GM18520 (cell line): ENCODE measurements around the gene UNC5CL.
"Not testable (repeated sequence)": the region's sequence is repeated elsewhere in the genome, so short reads cannot be mapped to it uniquely, and the experiment has no call there.

ENCODE experiments used
- ATAC-seq: cut with Tn5 transposase; IDR thresholded peaks from one replicate; pipeline ENCODE4 v1.9.1; 2021; ENCODE audit not compliant: unreplicated experiment

UNC5CL gene

DNA sequence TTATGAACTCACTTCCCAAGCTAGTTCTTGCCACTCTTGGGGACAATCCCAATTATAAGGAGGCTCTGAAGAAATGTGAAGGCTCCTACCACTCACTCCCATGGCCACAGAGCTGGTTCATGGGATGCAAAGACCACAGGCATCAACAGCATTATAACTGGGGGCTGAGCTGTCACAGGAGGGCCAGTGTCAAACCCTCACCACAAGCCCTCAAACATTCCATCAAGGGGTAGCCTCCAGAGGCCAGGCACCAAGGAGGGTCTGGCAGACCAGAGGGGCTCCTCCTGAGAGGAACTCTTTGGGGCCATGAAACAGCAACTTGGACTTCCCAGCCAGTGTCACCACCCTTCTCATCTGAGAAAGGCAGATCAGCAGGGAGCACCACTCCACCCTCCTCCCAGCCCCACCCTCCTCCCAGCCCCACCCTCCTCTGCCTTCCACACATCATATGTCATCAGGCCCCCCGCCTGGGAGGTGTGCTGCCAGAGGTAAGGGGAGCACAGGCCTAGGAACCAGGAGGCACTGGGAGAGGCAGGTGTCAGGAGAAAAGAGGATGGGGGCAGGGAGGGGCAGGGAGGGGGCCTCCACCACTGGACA lies 2.0 kb upstream of the UNC5CL start:
- ATAC-seq, result no peak

DNA sequence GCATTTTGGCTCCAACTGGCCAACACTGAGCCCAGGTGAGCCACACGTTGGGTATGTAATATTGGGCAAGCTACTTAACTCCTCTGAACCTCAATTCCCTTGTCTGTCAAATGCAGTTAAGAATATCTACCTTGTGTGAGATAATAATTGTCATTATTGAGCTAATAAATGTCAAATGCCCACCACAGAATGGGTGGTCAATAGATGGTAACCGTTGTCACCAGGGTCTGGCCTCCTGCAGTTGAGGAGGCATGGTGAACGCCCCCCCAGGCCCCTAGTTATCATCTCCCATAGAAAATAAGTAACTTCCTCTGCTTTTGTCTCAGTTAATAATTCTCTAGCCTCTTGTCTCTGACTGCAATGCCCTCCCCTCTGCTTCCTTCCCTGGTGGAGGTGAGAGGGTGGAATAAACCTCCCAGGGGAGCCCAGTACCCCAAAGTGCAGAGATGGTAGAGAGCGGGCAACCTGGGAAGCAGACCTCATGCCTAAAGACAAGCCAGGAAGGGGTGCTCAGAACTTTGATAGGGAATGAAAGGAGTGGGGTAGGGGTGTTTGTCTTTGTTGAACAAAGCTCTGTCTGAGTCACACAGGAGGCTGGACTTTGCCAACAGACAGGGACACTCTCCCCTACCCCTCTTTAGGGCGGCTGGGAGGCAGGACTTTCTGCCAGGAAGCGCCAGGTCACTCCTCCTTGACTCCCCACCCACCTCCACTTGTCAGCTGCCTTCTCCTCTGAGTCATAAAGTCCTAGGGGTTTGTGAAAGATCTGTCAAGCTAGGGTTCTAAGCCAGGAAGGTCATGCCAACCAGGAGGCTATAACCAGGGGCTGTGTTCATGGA lies 1.3 kb upstream of the UNC5CL start:
- ATAC-seq, result no peak

DNA sequence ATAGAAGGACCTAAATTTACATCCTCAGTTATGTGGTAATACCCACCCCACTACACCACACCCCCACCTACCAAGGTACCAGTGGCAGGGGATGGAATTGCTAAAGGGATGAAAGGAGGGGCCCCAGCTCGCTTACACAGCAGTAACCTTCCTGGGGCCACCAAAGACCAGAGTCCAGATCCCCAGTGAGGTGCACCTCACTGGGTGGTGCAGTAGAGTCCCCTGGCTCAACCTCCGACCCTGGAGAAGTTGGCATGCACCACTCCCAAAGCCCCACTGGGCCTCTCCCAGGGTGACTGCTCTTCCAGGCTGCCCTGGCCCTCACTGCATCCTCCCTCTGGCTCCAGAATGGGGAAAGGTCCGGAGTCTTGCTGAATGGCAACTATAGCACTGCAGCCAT lies 816 bp downstream of the UNC5CL start:
- ATAC-seq, result no peak

DNA sequence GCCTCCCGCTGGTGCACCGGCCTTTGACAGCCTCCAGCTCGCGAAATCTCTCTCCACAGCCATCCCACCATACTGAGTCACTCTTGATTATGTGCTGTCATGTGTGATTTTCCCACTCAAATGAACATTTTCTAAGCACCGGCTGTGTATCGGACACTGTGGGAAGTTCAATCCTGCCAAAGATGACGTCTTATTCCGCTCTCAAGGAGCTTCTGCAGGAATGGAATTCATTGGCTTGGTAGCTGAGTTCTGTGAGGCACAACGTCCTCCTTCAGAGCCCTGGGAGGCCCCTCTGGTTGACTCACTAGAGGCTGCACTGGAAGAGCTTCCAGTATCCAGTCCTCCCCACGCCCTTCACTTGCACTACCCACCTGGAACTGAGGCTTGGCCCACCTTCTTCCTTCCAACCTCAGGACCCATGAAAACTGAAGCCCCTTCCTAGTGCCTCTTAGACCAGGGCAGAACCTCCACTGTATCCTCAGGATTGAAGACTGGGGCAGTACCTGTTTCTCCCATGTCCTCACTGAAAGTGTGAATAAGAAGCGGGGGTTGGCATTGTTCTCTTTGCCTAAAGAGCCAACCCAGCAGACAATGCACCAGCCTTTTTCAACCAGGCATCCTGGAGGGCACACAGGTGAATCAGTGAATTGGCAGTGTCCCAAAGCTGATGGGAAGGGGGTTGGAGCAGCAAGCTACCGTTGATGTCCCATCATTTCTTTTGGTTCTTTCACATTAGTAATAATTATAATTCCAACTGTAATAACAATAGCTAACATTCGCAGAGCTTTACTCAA lies 1.7 kb downstream of the UNC5CL start:
- ATAC-seq, result no peak

DNA sequence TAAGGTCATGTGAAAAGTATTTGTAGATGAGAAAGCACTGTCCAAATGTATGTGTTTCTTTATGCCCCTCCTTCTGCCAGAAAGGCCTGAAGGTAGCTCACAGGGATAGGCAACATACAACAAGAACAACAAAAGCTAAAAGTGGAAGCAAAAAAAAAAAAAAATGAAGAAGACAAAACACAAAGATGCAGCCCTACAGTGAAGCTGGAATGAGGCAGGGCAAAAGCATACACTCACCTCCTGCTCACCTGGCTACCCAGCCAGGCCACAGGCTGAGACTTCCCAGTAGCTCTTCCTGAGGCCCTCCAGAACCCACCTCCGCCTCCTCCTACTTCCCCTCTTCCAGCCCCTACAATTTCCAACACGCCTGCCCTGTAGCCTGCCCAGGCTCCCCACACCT lies 2.4 kb downstream of the UNC5CL start:
- no peak for ATAC-seq

DNA sequence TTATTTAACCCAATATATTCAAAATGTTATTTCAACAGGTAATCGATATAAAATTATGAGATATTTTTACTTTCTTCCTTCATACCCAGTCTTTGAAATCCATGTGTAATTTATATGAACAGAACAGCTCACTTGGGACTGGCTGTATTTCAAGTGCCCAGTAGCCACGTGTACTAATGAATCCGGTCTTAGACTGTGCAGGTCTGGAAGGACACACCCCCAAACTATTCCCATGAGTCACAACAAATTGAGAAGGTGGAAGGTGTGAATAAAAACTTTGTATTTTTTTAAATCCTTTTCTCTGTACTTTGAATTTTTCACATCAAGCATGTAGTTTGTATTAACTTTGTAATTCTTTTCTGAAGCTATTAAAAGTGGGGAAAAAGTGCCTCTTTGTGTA lies 2.8 kb downstream of the UNC5CL start:
- no peak for ATAC-seq

DNA sequence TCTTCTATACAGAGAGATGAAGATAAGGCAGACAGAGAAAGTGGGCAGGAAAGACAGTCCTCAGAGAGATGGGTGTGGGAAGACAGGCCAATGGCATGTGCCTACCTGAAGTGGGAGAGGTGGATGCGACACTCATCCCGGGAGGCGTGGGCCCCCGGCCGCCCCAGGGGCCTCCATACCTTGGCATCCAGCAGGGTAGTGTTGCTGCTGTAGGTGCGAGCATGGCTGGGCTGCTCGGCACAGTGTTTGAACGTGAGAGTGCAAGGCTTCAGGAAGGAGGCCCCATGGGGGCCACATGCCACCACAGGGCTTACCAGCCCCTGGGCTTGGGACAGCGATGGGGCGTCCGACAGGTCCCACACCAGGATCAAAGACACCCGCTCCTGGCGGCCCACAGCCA lies 5.2 kb downstream of the UNC5CL start:
- ATAC-seq, result no peak

DNA sequence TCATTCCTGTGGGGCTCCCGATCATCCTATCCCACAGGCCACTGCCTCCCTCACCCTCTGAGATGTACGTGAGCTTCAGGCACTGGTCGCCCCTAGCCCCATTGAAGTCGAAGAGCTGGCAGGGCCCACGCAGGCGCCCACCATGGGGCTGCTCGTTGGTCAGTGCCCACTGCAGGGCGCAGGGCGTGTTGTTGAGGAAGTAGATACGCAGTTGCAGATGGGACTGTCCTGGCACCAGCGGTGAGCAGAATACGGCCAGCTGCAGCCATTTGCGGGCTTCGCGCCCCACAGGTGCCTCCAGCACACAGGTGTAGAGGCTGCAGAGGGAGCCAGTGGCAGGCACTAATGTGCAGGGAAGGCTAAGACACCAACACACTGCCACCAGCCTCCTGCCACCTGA lies 6.2 kb downstream of the UNC5CL start:
- ATAC-seq, result no peak

DNA sequence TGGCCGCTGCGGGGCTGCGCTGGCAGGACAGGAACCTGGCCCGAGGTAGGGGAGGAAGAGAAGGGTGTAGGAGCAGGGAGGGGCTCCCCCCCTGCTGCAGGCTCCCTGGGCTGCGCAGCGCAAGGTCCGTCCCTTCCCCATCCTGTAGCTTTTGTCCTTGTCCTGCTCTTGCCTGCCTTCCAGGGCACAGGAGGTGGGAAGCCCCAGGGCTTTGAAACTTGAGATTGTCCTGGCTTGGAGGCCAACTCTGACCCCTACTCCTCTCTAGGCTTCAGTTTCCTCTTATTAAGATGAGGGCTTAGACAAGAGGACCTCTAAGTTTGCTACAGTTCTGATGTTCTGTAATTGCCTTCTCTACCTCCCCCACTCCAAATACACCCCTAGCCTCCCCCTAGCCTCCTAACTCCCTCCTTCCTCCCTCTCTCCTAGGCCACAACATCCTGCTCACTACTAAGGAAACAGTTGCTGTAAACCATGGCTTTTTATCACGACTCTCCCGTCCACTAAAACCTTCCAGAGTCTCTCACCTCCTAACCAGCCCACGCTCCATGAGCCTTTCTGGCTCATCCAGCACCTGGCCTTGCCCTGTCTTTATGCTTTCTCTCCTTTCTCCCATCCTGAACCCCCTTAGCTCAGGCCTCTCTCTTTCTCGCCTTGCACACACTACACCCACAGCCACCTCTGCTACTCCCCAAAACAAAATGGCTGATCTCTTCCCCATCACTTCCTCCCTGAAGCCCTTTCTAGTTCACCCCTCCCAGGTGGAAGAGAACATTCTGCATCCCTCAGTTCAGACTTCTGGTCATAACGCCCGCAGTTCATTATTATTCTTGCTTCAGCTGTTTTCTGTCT lies 10.2 kb downstream of the UNC5CL start:
- no peak for ATAC-seq

DNA sequence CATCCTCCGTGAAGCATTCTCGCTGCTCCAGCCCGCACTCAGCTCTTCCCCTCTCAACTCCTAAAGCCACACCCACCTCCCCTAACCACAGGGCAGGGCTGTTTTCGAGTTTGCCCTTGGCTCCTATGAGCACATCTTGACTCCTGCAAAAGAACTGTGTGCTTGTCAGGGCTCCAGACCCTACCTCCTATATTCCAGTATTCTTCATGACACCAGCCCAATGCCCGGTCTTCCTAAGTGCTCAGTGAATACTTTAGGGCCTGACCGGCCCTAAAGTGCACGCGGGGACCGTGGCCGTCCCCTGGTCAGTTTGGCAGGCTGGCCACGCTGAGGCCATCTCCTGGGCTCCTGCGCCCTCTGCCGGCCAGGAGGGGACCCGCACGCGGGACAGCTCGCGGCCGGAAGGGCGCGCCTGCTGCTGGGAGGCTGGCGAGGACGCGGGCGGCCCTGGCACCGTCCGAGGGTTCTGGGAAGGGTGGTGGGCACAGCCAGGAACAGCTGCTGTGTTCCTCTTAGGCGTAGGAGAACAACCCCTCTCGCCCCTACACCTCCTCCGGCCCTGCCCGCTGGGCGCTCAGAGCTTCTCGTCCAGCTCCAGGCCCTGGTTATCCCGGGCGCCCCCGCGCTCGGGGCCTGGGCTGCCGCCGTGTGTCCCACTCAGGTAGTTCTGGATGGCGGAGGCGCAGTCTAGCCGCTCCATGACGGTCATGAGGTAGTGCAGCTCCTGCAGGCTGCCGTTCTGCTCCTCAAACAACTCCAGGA lies 11.0 kb downstream of the UNC5CL start:
- ATAC-seq, result no peak

DNA sequence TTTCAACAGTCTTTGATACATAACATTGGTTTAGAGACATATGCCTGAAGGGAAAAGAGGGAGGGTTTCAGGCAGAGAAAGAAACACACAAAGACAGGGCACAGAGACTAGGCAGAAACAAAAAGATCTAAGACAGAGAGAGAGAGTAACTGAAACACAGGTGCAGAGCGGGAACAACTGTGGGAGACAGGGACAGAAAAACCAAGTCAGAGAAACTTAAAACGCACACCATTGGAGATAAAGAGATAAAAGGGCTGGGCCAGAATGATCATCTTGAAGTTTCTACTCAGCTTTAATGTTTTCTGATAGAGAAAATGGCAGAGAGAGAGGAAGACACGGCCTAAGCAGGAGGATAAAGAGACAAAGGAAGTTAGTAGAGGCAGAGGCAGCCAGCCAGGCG lies 11.8 kb downstream of the UNC5CL start:
- ATAC-seq, result no peak

DNA sequence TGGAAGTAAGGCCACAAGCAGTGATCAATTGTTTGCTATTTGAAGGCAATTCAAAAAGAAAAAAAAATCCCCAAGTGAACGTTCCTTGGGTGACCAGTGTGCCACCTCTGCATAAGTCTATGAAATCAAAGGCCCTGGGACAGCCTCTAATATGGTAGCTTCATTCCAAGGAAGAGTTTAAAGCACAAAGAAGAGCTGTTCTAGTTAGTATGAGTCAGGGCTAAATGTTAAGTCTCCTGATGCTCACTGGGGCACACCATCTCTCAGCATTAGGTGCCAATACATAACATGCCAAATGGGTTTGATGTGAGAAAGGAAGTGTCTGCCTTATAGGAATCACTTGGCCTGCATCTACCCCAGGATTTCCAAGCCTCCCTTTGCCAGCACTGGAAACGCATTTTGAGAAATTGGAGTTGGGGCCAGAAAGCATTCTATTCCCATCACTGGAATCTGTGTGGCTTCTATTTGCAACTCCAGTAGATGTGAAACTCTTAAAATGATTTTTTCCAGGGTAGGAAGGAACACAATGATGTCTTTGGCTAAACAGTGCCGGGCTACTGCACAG lies 13.0 kb downstream of the UNC5CL start:
- ATAC-seq, result no peak

DNA sequence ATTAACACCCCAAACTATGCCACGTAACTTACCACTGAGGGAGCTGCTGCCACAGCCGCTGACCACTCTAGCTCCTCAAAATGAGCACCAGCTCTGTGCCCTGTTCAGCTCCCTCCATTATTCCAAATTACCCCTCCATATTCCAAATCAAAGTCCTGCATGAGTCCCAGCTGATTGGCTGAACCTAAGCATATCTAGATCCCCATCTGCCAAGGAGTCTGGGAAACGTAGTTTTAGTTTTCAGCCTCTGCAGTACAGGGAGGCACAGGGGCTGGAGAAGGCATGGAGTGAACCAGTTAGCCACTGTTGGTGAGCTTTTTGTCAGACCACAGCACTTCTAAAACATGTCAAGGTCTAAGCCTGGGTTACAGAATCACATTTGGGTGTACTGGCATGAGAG lies 15.9 kb downstream of the UNC5CL start:
- no peak for ATAC-seq

DNA sequence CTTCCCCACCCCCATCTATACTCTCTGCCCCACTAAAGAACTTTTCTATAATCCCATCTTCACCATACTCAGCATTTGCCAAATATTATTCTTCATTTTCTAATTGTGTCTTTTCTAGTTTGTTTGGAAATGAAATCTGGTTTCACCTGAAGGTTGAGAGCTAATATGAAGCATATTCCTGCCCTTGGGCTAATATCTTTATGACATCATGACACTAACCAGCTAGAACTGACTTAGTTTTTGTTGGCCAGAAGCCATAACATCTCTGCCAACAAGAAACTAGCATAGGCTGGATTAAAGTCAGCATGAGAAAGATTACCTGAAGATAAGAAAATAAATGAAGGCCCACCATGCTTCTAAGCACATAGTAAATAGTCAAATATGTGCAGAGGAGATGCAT lies 16.7 kb downstream of the UNC5CL start:
- ATAC-seq, result no peak

DNA sequence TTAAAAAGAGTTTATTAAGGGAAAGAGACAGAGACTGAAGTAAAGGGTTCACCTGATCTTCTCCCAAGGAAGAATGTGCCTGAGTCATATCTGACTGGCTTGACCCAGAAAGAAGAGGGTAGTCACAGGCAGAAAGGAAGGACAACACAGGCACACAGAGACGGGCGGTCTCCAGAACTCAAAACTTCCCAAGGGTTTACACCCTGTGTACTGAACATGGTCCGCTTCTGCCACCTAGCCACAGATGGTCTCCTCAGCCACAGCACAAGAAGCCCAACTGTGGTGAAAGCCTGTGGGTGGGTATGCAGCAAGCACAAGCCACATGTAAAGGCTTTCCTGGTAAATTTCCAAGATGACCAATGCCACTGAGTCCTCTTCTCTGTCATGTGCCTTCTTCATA lies 17.2 kb downstream of the UNC5CL start:
- no peak for ATAC-seq

DNA sequence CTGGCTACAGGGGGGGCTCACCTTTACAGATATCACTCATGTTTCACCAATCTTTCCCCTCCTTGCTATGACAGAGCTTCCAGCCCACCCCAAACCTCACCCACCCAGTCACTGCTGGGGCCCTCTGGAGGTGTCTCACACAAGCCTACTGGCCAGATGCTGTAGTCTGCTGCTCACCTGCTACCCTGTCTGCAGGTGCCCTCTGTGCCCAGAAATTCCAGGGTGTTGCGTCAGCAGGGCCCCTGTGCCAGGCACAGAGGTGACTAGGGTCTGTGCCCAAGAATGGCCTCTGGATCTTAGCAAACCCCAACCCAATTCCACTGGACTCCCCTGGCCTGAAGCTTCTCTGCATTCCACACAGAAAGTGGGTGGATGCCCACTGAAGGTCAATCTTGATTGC lies 21.4 kb downstream of the UNC5CL start:
- no peak for ATAC-seq

DNA sequence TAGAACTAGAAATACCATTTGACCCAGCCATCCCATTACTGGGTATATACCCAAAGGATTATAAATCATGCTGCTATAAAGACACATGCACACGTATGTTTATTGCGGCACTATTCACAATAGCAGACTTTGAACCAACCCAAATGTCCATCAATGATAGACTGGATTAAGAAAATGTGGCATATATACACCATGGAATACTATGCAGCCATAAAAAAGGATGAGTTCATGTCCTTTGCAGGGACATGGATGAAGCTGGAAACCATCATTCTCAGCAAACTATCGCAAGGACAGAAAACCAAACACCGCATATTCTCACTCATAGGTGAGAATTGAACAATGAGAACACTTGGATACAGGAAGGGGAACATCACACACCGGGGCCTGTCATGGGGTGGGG lies 23.2 kb downstream of the UNC5CL start:
- not testable (repeated sequence) for ATAC-seq

DNA sequence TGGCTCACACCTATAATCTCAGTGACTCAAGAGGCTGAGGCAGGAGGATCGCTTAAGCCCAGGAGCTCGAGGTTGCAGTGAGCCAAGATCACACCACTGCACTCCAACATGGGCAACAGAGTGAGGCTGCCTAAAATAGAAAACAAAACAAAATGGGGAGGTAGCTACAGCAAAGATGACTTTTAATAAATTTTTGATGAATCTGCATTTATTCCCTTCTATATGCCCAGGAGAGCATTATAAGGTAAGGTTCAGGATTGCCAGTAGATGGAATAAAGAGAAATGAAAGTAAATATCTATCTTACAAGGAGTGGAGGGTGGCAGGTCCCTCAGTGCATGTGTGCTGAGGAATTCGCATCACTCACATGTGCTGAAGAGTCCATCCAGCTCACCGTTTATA lies 24.2 kb downstream of the UNC5CL start:
- ATAC-seq, result no peak

DNA sequence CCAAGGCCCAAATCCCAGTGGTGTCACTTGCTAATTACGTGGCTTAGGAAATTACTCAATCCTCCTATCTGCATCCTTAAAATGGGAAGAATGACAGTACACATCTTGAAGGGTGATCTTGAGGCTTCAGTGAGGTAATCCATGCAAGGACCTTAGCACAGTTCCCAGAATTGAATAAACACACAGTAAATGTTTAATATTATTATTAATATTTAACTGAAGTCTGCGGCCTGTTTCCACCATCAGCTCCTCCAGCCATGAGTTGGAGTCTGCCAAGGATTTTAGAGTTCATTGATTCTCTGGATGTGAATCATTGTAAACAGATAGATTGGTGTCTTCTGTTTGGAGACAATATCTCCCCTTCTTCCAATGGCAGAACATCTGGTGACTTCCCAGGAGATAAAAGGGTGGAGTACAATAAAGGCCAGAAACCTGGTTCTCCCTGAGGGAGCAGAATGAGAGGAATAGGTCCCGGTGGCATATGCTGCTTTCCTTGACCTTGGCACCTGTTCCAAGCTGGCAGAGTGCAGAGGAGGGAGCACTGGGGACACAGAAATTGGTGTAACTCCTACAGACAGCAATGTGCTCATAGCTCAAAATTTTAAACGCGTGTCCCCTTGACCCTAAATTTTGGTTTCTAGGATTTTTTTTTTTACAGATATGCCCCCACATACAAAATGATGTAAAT lies 25.4 kb downstream of the UNC5CL start:
- no peak for ATAC-seq
